Body of pancreas (tissue), 4 donors: ENCODE data around the gene IDH2. TPM values are rescaled to one million over a fixed set of nuclear protein-coding genes. Genes with fewer than 3 reads are reported as not detected.

Experiments
- ATAC-seq: fragments of 150-250 bp; one replicate; pipeline ENCODE4 v1.9.1; 2016
- DNase-seq, 4 donors: peaks; one replicate each; pipeline ENCODE4 v3.0.0-alpha.2; 2019
- H3K27ac ChIP-seq, 4 donors: fragments of 200-600 bp; sonication (generic); 1 replicate in 3 of 4; 2 replicates in 1 of 4; pipeline versions ENCODE4 v1.5.1 to v1.6.1; 2016 to 2019; ENCODE audit warnings: mild to moderate bottlenecking in 1 of 4, mixed read lengths in 1 of 4, moderate library complexity in 1 of 4
- H3K27me3 ChIP-seq, 2 donors: fragments of 200-600 bp; sonication (generic); one replicate each; pipeline ENCODE4 v1.6.0; 2016; ENCODE audit warnings: mild to moderate bottlenecking in 1 of 2
- H3K36me3 ChIP-seq, 2 donors: fragments of 200-600 bp; sonication (generic); replicated peaks in 1 of 2; 2 replicates each; pipeline ENCODE4 v1.5.1; 2016; ENCODE audit warnings: low read depth in 2 of 2; ENCODE audit not compliant: insufficient read depth in 1 of 2
- H3K4me1 ChIP-seq: fragments of 200-600 bp; sonication (generic); one replicate; pipeline ENCODE4 v1.6.0; 2016
- H3K4me3 ChIP-seq, 2 donors: fragments of 200-600 bp; sonication (generic); 1 replicate in 1 of 2; 2 replicates in 1 of 2; pipeline ENCODE4 v1.5.1; 2016 to 2019
- H3K9me3 ChIP-seq, 3 donors: fragments of 200-600 bp; sonication (generic); 1 replicate in 2 of 3; 2 replicates in 1 of 3; pipeline ENCODE4 v1.5.1; 2016
- CTCF ChIP-seq, 7 experiments: fragments of 450-650 bp in 4 of 7; fragments of 200-600 bp in 3 of 7; sonication (generic) in 3 of 7; IDR thresholded peaks; one replicate each; pipeline ENCODE4 v1.5.1; 2016 to 2019; ENCODE audit warnings: antibody characterized with exemption in 7 of 7
- POLR2A ChIP-seq, 3 donors: fragments of 450-650 bp; IDR thresholded peaks; one replicate each; pipeline ENCODE4 v1.6.1; 2016; ENCODE audit warnings: antibody characterized with exemption in 3 of 3, mild to moderate bottlenecking in 2 of 3
- WGBS, 2 donors: methylation state at CpG; one replicate each; pipeline ENCODE4 v1.1.5; 2017; 5-methylcytosine and 5-hydroxymethylcytosine counted together
- intact Hi-C: fragments of 100-400 bp; cut with DNase I; formaldehyde crosslinking; loops from one replicate; pipeline ENCODE4 v1.15.1; 2023
- total RNA-seq, 2 donors: library from RNA; depleted of rRNA; stranded (reverse); fragments of >200 nt; gene quantifications; one replicate each; pipeline ENCODE4 v1.1.0, GENCODE V29; 2016

The IDH2 gene
- total RNA-seq, 2 donors from 2014 or later, result 77.5 to 78.6 TPM

- Histone ChIP-seq H3K4me1 (peaks cover 60% of the 10 kb centered on the region), H3K27ac (no peak overlapping the region), H3K4me3 (no peak overlapping the region), H3K36me3 (no peaks in the 10 kb centered on the region), H3K27me3 (no peaks in the 10 kb centered on the region), H3K9me3 (no peaks in the 10 kb centered on the region)
- ATAC-seq (no peak), DNase-seq (no peak)
- 88 to 96% methylated on average over 11 to 14 of the region's 14 CpGs for WGBS, 2 donors
- intact Hi-C loops, result no loop called here
- no peak for TF ChIP-seq POLR2A (IDR thresholded peaks at IDR 0.05)
- no peak for TF ChIP-seq CTCF (IDR thresholded peaks at IDR 0.05)
These were observed 58.1 kb downstream of the IDH2 start for GRCh38 chr15:90044191-90044590.

GRCh38 chr15:90043530-90044010 lies 58.7 kb downstream of the IDH2 start:
- H3K27me3 ChIP-seq, result no peaks in the 10 kb centered on the region
- no peaks in the 10 kb centered on the region for H3K36me3 ChIP-seq
- TF ChIP-seq CTCF (IDR thresholded peaks at IDR 0.05), result no peak
- TF ChIP-seq POLR2A (IDR thresholded peaks at IDR 0.05), result no peak
- intact Hi-C loops, result no loop called here
- H3K4me3 ChIP-seq, result no peak overlapping the region
- no peaks in the 10 kb centered on the region for H3K9me3 ChIP-seq
- no peak for DNase-seq
- ATAC-seq, result no peak
- WGBS, 2 donors, result 96 to 97% methylated on average over 5 of the region's 5 CpGs
- peaks cover 60% of the 10 kb centered on the region for H3K4me1 ChIP-seq
- no peak overlapping the region for H3K27ac ChIP-seq

GRCh38 chr15:90042766-90043529 lies 59.3 kb downstream of the IDH2 start:
- H3K4me3 ChIP-seq, result no peak overlapping the region
- H3K9me3 ChIP-seq, result no peaks in the 10 kb centered on the region
- no peak for DNase-seq
- no peaks in the 10 kb centered on the region for H3K27me3 ChIP-seq
- H3K36me3 ChIP-seq, result no peaks in the 10 kb centered on the region
- intact Hi-C loops, result no loop called here
- ATAC-seq, result no peak
- H3K4me1 ChIP-seq, result peaks cover 60% of the 10 kb centered on the region
- H3K27ac ChIP-seq, result no peak overlapping the region
- TF ChIP-seq POLR2A (IDR thresholded peaks at IDR 0.05) (no peak), CTCF (IDR thresholded peaks at IDR 0.05) (no peak)
- WGBS, 2 donors, result 92 to 96% methylated on average over 10 to 27 of the region's 27 CpGs

GRCh38 chr15:90042356-90042755 lies 59.9 kb downstream of the IDH2 start:
- WGBS, 2 donors, result 94 to 96% methylated on average over 12 of the region's 12 CpGs
- H3K36me3 ChIP-seq, result no peaks in the 10 kb centered on the region
- no peak for DNase-seq
- intact Hi-C loops, result no loop called here
- peaks cover 59% of the 10 kb centered on the region for H3K4me1 ChIP-seq
- H3K27me3 ChIP-seq, result no peaks in the 10 kb centered on the region
- no peak for ATAC-seq
- no peak overlapping the region for H3K4me3 ChIP-seq
- no peak overlapping the region for H3K27ac ChIP-seq
- TF ChIP-seq CTCF (IDR thresholded peaks at IDR 0.05) (no peak), POLR2A (IDR thresholded peaks at IDR 0.05) (no peak)
- H3K9me3 ChIP-seq, result no peaks in the 10 kb centered on the region

- no peak for DNase-seq
- Histone ChIP-seq H3K36me3 (no peaks in the 10 kb centered on the region), H3K4me3 (no peak overlapping the region), H3K4me1 (peaks cover 57% of the 10 kb centered on the region), H3K27ac (no peak overlapping the region), H3K9me3 (no peaks in the 10 kb centered on the region), H3K27me3 (no peaks in the 10 kb centered on the region)
- intact Hi-C loops, result no loop called here
- WGBS, 2 donors, result 50 to 54% methylated on average over 6 of the region's 6 CpGs
- no peak for TF ChIP-seq POLR2A (IDR thresholded peaks at IDR 0.05)
- no peak for TF ChIP-seq CTCF (IDR thresholded peaks at IDR 0.05)
- ATAC-seq, result no peak
These were observed 61.6 kb downstream of the IDH2 start for GRCh38 chr15:90040618-90041017.
